Mononuclear cell (primary cell): ENCODE measurements around the gene RBM15. TPM values are rescaled to one million over a fixed set of nuclear protein-coding genes. Genes with fewer than 3 reads are reported as not detected.

Experiments used
- H3K27me3 ChIP-seq: 2 replicates; pipeline ENCODE4 v1.6.0; 2011; ENCODE audit warnings: low read length, control low read depth; ENCODE audit not compliant: insufficient read depth
- H3K4me1 ChIP-seq: 2 replicates; pipeline ENCODE4 v1.5.1; 2011; ENCODE audit warnings: mild to moderate bottlenecking, low read length, control low read depth; ENCODE audit not compliant: insufficient read depth
- H3K4me3 ChIP-seq: 2 replicates; pipeline ENCODE4 v1.5.1; 2011; ENCODE audit warnings: mild to moderate bottlenecking, low read length, moderate library complexity
- H3K9me3 ChIP-seq: 2 replicates; pipeline ENCODE4 v1.5.1; 2011; ENCODE audit warnings: low read depth, mild to moderate bottlenecking, control low read depth, low read length
- total RNA-seq: library from RNA; depleted of rRNA; stranded (reverse); fragments of >200 nt; gene quantifications from one replicate; pipeline ENCODE4 v1.2.3, GENCODE V29; 2012

The RBM15 gene
- total RNA-seq, 1 donor = 66.4 TPM

DNA sequence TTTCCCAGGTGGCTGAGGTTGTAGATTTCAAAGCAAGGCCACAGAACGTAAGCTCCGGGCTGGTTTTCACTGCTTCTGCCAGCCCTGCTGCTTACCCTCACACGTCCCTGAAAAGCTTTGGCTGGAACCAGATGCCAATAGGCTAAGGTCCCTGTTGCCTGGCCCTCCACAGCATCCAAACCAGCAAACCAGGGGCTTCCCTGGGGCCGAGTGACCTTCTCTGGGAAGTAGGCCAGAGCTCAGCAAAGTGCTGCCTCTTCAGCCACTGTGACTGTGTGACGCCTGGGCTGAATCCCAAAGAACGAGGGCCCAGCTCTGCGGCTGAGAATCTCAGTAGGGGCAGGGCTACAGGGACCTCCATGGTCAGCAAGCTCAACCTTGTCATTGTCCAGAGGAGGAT lies 28.9 kb upstream of the RBM15 start:
- H3K27me3 ChIP-seq = no peaks in the 10 kb centered on the region
- H3K4me3 ChIP-seq = no peak overlapping the region
- H3K9me3 ChIP-seq = no peaks in the 10 kb centered on the region
- H3K4me1 ChIP-seq = peaks cover 26% of the 10 kb centered on the region

- Histone ChIP-seq H3K27me3 (no peaks in the 10 kb centered on the region), H3K4me3 (no peak overlapping the region), H3K9me3 (no peaks in the 10 kb centered on the region), H3K4me1 (peaks cover 13% of the 10 kb centered on the region)
These were observed 26.7 kb upstream of the RBM15 start for GRCh38 chr1:110312188-110313121.

- no peaks in the 10 kb centered on the region for H3K9me3 ChIP-seq
- H3K4me1 ChIP-seq = peaks cover 13% of the 10 kb centered on the region
- H3K4me3 ChIP-seq = no peak overlapping the region
- no peaks in the 10 kb centered on the region for H3K27me3 ChIP-seq
These were observed 22.4 kb upstream of the RBM15 start for GRCh38 chr1:110316735-110317134.

GRCh38 chr1:110318046-110318445 lies 21.1 kb upstream of the RBM15 start:
- H3K4me1 ChIP-seq = peaks cover 9% of the 10 kb centered on the region
- H3K27me3 ChIP-seq = no peaks in the 10 kb centered on the region
- no peak overlapping the region for H3K4me3 ChIP-seq
- H3K9me3 ChIP-seq = no peaks in the 10 kb centered on the region

- H3K4me1 ChIP-seq = peaks cover 9% of the 10 kb centered on the region
- H3K27me3 ChIP-seq = no peaks in the 10 kb centered on the region
- no peaks in the 10 kb centered on the region for H3K9me3 ChIP-seq
- H3K4me3 ChIP-seq = no peak overlapping the region
These were observed 19.6 kb upstream of the RBM15 start for GRCh38 chr1:110319332-110320167.

DNA sequence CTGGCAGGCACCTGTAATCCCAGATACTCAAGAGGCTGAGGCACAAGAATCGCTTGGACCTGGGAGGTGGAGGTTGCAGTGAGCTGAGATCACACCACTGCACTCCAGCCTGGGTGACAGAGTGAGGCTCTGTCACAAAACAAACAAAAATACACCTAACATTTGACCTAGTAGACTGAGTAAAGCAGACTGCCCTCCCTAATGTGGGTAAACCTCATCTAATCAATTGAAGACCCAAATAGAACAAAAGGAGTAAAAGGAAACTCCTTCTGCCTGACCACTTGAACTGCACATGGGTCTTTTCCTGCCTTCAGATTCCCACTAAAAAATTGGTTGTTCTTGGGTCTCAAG lies 19.0 kb upstream of the RBM15 start:
- H3K4me3 ChIP-seq = no peak overlapping the region
- H3K4me1 ChIP-seq = peaks cover 9% of the 10 kb centered on the region
- H3K27me3 ChIP-seq = no peaks in the 10 kb centered on the region
- no peaks in the 10 kb centered on the region for H3K9me3 ChIP-seq

DNA sequence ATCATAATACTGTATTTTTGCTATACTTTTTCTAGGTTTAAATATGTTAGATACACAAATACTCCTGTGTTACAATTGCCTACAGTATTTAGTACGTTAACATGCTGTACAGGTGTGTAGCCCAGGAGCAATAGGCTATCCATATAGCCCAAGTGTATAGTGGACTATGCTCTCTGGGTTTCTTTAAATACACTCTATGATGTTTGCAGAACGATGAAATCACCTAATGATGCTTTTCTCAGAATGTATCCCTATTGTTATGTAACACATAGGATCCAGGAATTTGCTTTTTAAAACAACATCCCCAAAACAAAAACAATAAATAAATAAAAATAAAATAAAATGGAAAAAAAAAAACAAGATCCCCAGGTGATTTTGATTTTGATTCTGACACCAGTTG lies 18.1 kb upstream of the RBM15 start:
- H3K4me1 ChIP-seq = peaks cover 9% of the 10 kb centered on the region
- no peaks in the 10 kb centered on the region for H3K27me3 ChIP-seq
- no peaks in the 10 kb centered on the region for H3K9me3 ChIP-seq
- H3K4me3 ChIP-seq = no peak overlapping the region

- Histone ChIP-seq H3K4me1 (peaks cover 9% of the 10 kb centered on the region), H3K9me3 (no peaks in the 10 kb centered on the region), H3K4me3 (no peak overlapping the region), H3K27me3 (no peaks in the 10 kb centered on the region)
These were observed 17.3 kb upstream of the RBM15 start for GRCh38 chr1:110321846-110322245.

DNA sequence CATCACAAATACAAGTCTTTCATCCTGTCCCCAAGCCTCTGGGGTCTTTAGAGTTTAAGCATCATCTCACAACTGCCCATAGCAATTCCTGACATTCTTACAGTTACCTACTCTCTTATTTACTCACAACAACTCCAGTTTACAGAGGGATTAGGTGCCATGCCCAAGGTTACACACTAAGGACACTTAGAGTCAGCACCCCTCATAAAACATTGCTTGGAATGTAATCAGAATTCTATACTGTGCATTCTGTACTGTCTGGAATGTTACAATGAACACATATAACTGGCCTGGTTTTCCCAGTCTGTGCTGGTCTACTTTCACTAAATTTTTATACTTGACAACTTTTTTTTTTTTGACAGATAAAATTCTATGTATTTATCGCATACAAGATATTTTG lies 14.5 kb upstream of the RBM15 start:
- no peaks in the 10 kb centered on the region for H3K27me3 ChIP-seq
- no peak overlapping the region for H3K4me3 ChIP-seq
- peaks cover 4% of the 10 kb centered on the region for H3K4me1 ChIP-seq
- no peaks in the 10 kb centered on the region for H3K9me3 ChIP-seq

GRCh38 chr1:110326826-110327225 lies 12.4 kb upstream of the RBM15 start:
- H3K4me3 ChIP-seq = no peak overlapping the region
- H3K4me1 ChIP-seq = peaks cover 3% of the 10 kb centered on the region
- H3K27me3 ChIP-seq = no peaks in the 10 kb centered on the region
- no peaks in the 10 kb centered on the region for H3K9me3 ChIP-seq

DNA sequence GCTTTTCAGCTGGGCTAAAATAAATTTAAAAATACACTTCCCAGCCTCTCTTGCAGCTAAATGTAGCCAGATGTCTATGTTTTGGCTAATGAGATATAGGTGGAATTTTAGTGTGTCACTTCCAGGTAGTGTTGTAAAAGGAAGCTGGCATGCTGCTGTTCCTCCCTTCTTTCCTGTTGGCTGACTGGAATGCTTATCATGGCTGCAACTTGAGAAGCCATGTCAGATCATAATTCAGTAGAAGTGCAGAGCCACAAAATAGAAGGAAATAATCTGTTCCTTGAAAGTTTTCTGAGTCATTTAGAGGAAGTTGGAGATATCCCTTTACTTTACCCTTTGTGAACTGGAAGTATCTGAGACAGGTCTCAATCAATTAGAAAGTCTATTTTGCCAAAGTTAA lies 10.9 kb upstream of the RBM15 start:
- Histone ChIP-seq H3K4me1 (peaks cover 3% of the 10 kb centered on the region), H3K9me3 (no peaks in the 10 kb centered on the region), H3K27me3 (no peaks in the 10 kb centered on the region), H3K4me3 (no peak overlapping the region)

DNA sequence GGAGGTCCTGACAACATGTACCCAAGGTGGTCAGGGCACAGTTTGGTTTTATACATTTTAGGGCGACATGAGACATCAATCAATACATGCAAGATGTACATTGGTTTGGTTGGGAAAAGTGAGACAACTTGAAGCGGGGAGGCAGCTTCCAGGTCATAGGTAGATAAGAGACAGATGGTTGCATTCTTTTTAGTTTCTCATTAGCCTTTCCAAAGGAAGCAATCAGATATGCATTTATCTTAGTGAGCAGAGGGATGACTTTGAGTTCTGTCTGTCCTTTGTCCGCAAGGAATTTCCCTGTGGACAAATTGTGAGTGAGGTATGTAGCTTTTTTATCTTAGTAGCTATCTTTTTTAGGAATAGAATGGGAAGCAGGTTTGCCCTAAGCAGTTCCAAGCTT lies 10.5 kb upstream of the RBM15 start:
- peaks cover 3% of the 10 kb centered on the region for H3K4me1 ChIP-seq
- no peaks in the 10 kb centered on the region for H3K27me3 ChIP-seq
- H3K9me3 ChIP-seq = no peaks in the 10 kb centered on the region
- no peak overlapping the region for H3K4me3 ChIP-seq

GRCh38 chr1:110335265-110335664 lies 3.9 kb upstream of the RBM15 start:
- H3K27me3 ChIP-seq = no peaks in the 10 kb centered on the region
- H3K4me3 ChIP-seq = no peak overlapping the region
- H3K9me3 ChIP-seq = no peaks in the 10 kb centered on the region
- peaks cover 18% of the 10 kb centered on the region for H3K4me1 ChIP-seq

- H3K4me1 ChIP-seq = peaks cover 30% of the 10 kb centered on the region
- no peaks in the 10 kb centered on the region for H3K27me3 ChIP-seq
- H3K4me3 ChIP-seq = no peak overlapping the region
- H3K9me3 ChIP-seq = no peaks in the 10 kb centered on the region
These were observed 2.7 kb upstream of the RBM15 start for GRCh38 chr1:110336300-110337039.
